ENCODE results near the gene KIAA0753.

KIAA0753 gene

GRCh38 chr17:6568184-6568758, 72.2 kb downstream of the KIAA0753 start:
- no peak for DNase-seq

GRCh38 chr17:6567528-6568183, 72.9 kb downstream of the KIAA0753 start:
- no peak for DNase-seq

DNA sequence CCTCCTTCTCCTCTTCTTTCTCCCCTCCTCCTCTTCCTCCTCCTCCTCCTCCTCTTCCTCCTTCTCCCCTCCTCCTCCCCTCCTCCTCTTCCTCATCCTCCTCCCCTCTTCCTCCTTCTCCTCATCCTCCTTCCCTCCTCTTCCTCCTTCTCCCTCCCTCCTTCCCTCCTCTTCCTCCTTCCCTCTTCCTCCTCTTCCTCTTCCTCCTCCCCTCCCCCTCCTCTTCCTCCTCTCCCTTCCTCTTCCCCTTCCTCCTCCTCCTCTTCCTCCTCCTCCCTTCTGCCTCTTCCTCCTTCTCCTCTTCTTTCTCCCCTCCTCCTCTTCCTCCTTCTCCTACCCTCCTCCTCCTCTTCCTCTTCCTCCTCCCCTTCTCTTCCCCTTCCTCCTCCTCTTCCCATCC, 79.1 kb downstream of the KIAA0753 start:
- no peak for DNase-seq

DNA sequence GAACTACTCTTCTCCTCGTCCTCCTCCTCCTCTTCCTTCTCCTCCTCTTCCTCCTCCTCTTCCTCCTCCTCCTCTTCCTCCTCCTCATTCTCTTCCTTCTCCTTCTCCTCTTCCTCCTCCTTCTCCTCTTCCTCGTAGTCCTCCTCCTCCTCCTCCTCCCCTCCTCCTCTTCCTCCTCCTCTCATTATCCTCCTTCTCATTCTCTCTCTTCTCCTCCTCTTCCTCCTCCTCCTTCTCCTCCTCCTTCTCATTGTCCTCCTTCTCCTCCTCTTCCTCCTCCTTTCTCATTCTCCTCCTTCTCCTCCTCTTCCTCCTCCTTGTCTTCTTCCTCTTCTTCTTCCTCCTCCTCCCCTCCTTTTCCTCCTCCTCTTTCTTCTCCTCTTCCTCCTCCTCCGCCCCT, 80.0 kb downstream of the KIAA0753 start:
- no peak for DNase-seq

GRCh38 chr17:6559753-6560215, 80.7 kb downstream of the KIAA0753 start:
- no peak for DNase-seq

DNA sequence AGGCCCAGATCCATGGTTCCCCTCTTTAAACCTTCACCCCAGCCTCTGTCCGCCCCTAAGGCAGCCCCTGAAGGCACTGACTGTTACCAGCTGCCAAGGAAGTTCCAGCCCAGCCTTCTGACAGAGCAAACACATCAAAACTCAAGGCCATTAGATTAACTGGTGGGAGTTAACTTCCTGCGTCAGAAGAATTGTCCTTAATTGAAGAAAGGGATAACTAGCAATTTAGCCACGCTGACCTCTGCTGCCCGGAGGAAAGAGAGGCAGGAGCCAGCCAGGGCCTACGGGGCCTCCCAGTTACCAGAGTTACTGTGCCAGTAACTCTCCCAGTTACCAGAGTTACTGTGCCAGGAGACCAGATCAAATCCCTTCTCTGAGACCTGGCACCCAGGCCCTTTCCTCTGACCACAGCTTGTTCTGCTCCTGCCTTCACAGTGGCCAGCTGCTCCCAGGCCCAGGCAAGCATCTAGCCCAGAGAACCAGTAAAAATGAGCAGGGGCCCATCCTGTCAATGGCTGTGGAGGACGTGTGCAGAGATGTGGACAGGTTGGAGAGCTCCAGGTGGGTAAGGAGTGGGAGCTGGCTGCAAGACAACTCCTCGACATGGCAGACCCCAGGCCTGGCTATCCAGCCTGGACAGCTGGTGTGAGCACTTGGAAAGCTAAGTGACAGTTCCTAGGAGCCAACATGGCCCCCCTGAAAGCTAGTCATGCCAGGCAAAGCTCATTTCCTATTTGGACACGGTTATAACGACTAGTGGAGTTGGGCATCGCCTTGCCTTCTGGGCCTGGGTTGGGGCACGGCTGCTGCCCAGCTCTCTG, 81.4 kb downstream of the KIAA0753 start:
- DNase-seq: no peak

- DNase-seq: no peak
These were observed 82.2 kb downstream of the KIAA0753 start for GRCh38 chr17:6558276-6558675.

- no peak for DNase-seq
These were observed 83.5 kb downstream of the KIAA0753 start for GRCh38 chr17:6557040-6557438.

DNA sequence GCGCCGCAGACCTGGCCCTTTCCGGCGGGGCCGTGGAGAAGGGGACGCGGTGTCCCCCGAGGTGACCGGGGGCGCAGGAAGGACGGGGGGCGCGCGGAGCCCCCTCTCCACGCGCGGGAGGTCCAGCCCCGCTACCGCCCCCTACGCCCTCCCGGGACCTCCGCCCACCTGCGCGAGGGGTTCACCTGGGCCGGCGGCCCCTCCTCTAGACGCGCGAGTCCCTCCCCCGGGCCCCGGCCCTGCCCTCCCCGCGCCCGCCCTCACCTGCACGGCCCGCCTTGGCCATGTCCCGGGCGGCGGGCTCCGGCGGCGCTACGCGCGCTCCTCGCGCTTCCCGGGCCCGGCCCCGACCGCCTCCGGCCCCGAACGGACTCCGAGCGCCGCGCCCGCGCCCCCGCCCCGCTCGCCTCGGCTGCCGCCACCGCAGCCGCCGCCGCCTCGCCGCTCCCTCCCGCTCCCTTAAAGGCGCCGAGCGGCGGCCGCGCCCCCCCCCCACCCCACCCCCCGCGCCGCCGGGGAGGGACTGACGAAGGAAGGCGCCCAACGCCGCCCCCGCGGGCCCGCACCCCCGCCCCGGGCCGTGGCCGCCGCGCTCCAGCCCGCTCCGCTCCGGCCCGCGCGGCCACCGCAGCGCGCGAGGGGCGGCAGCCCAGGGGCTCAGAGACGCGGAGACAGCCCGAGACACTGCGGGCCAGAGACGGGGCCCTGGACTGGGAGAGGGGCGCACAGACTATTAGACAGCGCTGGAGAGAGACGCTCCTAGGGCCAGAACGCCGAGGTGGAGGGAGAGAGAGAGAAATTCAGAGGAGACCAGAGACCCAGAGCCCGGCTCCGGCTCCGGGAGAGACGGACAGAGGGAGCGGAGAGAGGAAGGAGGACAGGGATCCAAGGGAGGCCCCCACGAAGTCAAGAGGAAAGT, 84.1 kb downstream of the KIAA0753 start, which contains the start of gene PITPNM3:
TSS of gene PITPNM3 (minus strand) at position 435 of the 919 bp plus-strand sequence. CDS start at position 286, 149 bp downstream.
- DNase-seq: no peak

DNA sequence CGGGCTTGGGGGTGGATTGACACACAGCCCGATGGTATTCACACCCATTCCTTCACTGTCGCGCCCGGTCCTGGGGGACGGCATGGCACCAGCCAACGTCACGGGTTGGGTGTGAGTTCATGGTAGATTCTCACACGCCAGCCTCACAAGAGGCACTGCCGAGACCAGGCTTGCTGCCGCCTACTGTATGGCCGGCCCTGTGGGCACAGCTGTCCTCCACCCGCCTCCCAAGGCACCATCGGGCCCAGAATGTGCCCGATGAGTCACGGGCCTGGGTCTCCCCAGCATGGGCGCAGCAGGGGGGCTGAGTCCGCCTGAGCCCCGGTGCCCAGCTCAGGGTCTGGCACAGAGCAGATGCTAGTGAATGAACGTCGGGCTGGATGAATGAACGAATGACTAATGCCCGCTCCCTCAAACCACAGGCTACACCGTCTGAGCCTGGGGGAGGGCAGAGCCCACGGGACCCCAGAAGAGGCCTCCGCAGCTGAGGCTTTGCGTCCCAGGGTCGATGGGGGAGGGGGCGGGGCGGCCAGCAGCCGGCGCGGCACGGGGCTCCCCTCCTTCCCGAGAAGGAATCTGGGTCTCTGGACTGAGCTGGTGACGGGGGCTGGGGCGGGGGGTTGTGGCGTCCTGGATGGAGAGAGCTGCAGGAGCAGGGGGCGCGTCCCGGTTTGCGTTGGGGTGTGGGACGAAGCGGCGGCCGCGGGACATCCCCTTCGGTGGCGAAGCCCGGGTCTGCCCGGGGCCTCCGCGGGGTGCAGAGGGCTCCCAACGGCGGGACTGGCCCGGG, 85.0 kb downstream of the KIAA0753 start:
- DNase-seq: no peak

- no peak for DNase-seq
These were observed 85.6 kb downstream of the KIAA0753 start for GRCh38 chr17:6554871-6555330.

DNA sequence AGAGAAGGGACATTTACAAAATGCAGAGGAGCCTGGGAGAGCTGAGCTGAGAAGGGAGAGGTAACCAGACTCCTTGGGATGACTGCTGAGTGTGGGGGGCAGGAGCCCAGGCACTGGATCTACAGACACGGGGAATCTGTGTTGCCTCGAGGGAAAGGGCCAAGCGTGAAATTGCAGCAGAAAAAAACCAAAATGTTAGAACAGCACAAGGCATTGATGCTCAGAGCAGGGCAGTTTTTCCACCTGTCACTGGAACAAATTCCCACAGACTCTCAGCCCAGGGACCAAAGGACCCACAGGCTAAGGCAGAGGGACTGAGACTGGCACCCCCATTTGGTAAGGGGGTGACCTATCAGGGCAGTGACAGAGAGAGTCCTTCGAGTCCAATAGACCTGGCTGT, 86.2 kb downstream of the KIAA0753 start:
- no peak for DNase-seq

GRCh38 chr17:6551869-6552531, 88.5 kb downstream of the KIAA0753 start:
- no peak for DNase-seq

- DNase-seq: no peak
These were observed 89.2 kb downstream of the KIAA0753 start for GRCh38 chr17:6551356-6551755.

DNA sequence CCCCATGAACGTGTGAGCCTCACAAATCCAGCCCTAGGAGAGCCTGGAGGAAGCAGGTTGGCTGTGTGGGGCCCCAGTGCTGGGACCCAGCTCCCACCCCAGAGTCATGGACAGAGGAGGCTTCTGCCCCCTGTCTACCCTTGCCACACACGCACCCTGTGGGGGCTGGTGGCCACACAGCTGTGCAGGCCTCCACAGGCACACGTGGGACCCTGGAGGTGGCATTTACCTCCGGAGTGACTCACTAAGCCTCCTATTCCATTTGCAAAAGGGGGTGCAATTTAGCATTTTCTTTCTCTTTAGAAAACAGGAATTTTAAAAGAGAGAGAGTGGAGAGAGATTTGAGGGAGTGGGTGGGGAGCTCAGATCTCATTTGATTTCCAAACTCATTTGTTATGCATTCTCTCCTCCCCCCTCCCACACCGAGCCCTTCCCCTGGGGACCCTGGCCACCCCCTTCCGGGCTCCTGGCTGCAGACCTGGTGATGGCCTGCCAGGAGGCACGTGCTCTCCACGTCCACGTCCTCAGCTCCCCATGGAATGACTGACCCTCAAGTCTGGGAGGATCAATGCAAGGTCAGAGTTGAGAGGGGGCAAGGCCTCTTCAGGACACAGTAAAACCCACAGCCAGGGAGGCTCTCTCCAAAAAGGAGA, 91.0 kb downstream of the KIAA0753 start:
- no peak for DNase-seq

GRCh38 chr17:6548578-6549330, 91.8 kb downstream of the KIAA0753 start:
- no peak for DNase-seq

DNA sequence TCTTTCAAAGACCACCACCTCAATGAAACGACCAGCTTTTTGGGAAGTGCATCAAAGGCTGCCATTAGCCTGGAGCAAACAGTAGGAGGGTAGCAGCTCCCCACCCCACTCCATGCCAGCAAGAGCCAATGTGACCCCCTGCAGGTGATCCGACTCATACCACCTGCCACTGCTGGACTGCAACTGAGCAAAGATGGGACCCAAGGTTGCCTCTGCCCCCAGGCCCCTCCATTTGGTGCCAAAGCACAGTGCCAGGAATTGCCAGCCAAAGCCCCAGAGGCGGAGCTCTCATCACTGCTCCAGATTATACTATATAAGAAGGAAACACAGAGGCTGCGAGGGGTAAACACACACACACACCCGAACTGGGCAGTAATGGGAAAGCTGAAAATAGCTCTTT, 92.5 kb downstream of the KIAA0753 start:
- DNase-seq: no peak

- no peak for DNase-seq
These were observed 93.2 kb downstream of the KIAA0753 start for GRCh38 chr17:6547336-6547735.

DNA sequence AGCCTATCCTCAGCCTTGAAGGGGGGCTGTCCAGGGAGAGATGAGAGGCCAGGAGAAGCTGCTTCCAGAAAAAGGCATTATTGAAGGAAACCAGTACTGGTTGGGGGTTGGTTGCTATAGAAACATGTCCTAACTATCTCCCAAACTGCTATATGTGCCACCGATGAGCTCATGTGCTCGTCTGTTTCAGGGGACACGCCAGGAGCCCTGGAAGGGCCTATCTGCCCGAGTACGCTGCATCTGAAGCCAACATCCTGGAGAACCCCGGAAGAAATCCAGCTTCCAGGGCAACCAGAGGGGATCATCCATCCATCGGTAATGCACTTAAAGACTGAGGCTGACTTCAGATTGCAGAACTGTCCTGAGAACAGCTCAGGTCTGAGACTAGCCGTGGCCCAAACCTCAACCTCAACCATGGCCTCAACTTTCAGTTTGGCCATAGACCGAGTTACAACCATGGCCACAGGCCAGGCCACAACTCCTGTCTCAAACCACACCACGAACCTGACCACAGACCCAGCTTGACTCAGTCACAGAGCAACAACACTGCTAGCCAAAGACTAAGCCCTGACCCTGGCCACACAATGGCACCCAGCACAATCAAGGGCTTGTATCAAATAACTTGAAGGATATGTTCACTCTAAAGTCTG, 94.3 kb downstream of the KIAA0753 start:
- DNase-seq: no peak

All from CD4-positive, alpha-beta T cell treated with Interleukin-15 for 1 hour (primary cell).